Osteoblast (primary cell): ENCODE results near the gene SNX19. TPM values are rescaled to one million over a fixed set of nuclear protein-coding genes. Genes with fewer than 3 reads are reported as not detected.
"Not testable (repeated sequence)": the region's sequence is repeated elsewhere in the genome, so short reads cannot be mapped to it uniquely, and the experiment has no call there.

Experiments
- DNase-seq: peaks from one replicate; pipeline ENCODE4 v3.0.0; 2011; ENCODE audit warnings: low spot score, mixed read lengths; ENCODE audit not compliant: insufficient read length; ENCODE audit errors: missing footprints
- H2AFZ ChIP-seq: 2 replicates; pipeline ENCODE4 v1.6.0; 2011; ENCODE audit warnings: mild to moderate bottlenecking, low read length
- H3K27ac ChIP-seq: 2 replicates; pipeline ENCODE4 v1.5.1; 2011; ENCODE audit warnings: mild to moderate bottlenecking, low read depth, low read length, moderate library complexity
- H3K27me3 ChIP-seq: 2 replicates; pipeline ENCODE4 v1.6.0; 2012; ENCODE audit warnings: mild to moderate bottlenecking, control low read depth, inconsistent platforms, low read length, moderate library complexity; ENCODE audit not compliant: insufficient read depth
- H3K36me3 ChIP-seq: 2 replicates; pipeline ENCODE4 v1.5.1; 2011; ENCODE audit warnings: mild to moderate bottlenecking, low read length, control low read depth, moderate library complexity; ENCODE audit not compliant: insufficient read depth
- H3K4me1 ChIP-seq: 2 replicates; pipeline ENCODE4 v1.5.1; 2011; ENCODE audit warnings: mild to moderate bottlenecking, low read length, control low read depth, moderate library complexity; ENCODE audit not compliant: insufficient read depth
- H3K4me2 ChIP-seq: 2 replicates; pipeline ENCODE4 v1.6.0; 2011; ENCODE audit warnings: mild to moderate bottlenecking, low read length; ENCODE audit not compliant: insufficient read depth
- H3K4me3 ChIP-seq: fragments of 200-600 bp; sonication (generic); 3 replicates; pipeline ENCODE4 v1.5.1; 2012; ENCODE audit warnings: mild to moderate bottlenecking, low read length, inconsistent platforms; ENCODE audit not compliant: insufficient read depth
- H3K79me2 ChIP-seq: 2 replicates; pipeline ENCODE4 v1.6.0; 2012; ENCODE audit warnings: mild to moderate bottlenecking, low read length, control low read depth, inconsistent platforms; ENCODE audit not compliant: insufficient read depth
- H3K9me3 ChIP-seq: 2 replicates; pipeline ENCODE4 v1.5.1; 2011; ENCODE audit warnings: low read depth, low read length, control low read depth
- H4K20me1 ChIP-seq: 2 replicates; pipeline ENCODE4 v1.6.0; 2012; ENCODE audit warnings: mild to moderate bottlenecking, low read length, control low read depth; ENCODE audit not compliant: insufficient read depth
- CTCF ChIP-seq: IDR thresholded peaks from 2 replicates; pipeline ENCODE4 v1.5.1; 2011; ENCODE audit warnings: mild to moderate bottlenecking, low read depth, low read length, moderate library complexity; ENCODE audit errors: extremely low read depth
- total RNA-seq: library from RNA; depleted of rRNA; stranded (reverse); fragments of >200 nt; gene quantifications from 2 replicates; pipeline ENCODE4 v1.2.3, GENCODE V29; 2012

The SNX19 gene
- total RNA-seq, 1 donor: 124 TPM

DNA sequence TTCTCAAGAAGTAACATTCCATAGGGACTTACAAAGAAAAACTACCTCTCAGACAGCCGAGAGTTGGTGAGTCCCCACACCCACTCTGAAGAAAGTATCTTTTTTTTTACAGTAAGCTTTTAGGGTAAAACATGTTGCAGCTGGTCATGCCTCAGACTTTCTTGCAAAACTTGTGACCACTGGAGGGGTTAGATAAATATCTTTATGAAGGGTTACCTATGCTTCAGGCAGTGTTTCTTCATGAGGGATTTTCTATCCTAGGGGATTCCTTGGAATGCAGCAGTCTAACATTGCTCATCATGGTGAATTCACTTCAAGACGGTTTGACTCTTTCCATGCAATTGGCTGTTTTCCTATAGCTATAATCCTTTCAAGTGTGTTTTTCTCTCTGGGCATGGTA, 20.8 kb upstream of the SNX19 start:
- Histone ChIP-seq H3K9me3 (no peaks in the 10 kb centered on the region), H3K79me2 (no peaks in the 10 kb centered on the region), H3K4me3 (no peak overlapping the region), H3K4me2 (no peak overlapping the region), H3K27ac (no peak overlapping the region), H3K4me1 (no peaks in the 10 kb centered on the region), H3K27me3 (peaks cover 8% of the 10 kb centered on the region), H3K36me3 (no peaks in the 10 kb centered on the region), H4K20me1 (no peaks in the 10 kb centered on the region), H2AFZ (no peak overlapping the region)
- TF ChIP-seq CTCF: no peak
- DNase-seq: no peak

DNA sequence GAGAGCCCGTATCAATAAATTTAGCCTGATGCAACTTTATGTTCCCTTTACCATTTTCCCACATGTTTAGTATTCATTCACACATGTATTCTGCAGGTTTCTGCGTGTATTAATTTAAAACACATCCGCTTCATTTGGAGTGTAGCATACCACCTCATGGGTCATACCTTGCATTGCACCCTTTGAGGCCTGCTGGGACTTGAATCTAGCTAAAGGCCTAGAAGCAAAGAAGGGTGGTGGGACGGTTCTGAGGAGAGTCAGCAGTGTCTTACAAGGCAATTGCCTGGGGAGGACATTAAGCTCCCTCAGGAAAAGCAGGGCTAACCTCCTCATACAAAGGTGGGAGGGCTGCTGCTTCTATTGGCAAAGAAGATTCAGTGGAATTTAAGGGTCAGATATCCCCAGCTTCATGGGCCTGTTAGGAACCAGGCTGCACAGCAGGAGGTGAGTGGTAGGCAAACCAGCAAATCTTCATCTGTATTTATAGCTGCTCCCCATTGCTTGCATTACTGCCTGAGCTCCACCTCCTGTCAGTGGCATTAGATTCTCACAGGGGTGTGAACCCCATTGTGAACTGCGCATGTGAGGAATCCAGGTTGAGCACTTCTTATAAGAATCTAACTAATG, 15.9 kb upstream of the SNX19 start:
- no peak overlapping the region for H2AFZ ChIP-seq
- no peak for TF ChIP-seq CTCF
- peaks cover 2% of the 10 kb centered on the region for H3K27me3 ChIP-seq
- H3K4me1 ChIP-seq: no peaks in the 10 kb centered on the region
- no peaks in the 10 kb centered on the region for H4K20me1 ChIP-seq
- no peak overlapping the region for H3K27ac ChIP-seq
- no peak overlapping the region for H3K4me2 ChIP-seq
- no peak overlapping the region for H3K4me3 ChIP-seq
- H3K36me3 ChIP-seq: no peaks in the 10 kb centered on the region
- no peaks in the 10 kb centered on the region for H3K9me3 ChIP-seq
- no peak for DNase-seq
- no peaks in the 10 kb centered on the region for H3K79me2 ChIP-seq

GRCh38 chr11:130924750-130925149, 8.5 kb upstream of the SNX19 start:
- H3K36me3 ChIP-seq: no peaks in the 10 kb centered on the region
- no peaks in the 10 kb centered on the region for H4K20me1 ChIP-seq
- H3K4me1 ChIP-seq: no peaks in the 10 kb centered on the region
- H3K9me3 ChIP-seq: no peaks in the 10 kb centered on the region
- H2AFZ ChIP-seq: peak overlapping the region; percentile 63
- H3K27ac ChIP-seq: no peak overlapping the region
- peak; percentile 34 for DNase-seq
- no peak overlapping the region for H3K4me3 ChIP-seq
- H3K27me3 ChIP-seq: peaks cover 9% of the 10 kb centered on the region
- H3K79me2 ChIP-seq: no peaks in the 10 kb centered on the region
- peak overlapping the region; percentile 11 for H3K4me2 ChIP-seq
- no peak for TF ChIP-seq CTCF

- not testable (repeated sequence) for H3K27me3 ChIP-seq, H3K4me3 ChIP-seq, H3K27ac ChIP-seq, DNase-seq, H3K9me3 ChIP-seq, H4K20me1 ChIP-seq, H3K4me1 ChIP-seq, H2AFZ ChIP-seq, H3K79me2 ChIP-seq, H3K4me2 ChIP-seq, H3K36me3 ChIP-seq
Observed at GRCh38 chr11:130920612-130921011, 4.3 kb upstream of the SNX19 start.
